Measurements from ENCODE around the gene FGA.
A peak's percentile ranks its signal among the peaks of the same experiment; 100 is the strongest.

FGA gene

GRCh38 chr4:154549894-154550790, 40.4 kb downstream of the FGA start, which contains the start of gene PLRG1:
TSS of gene PLRG1 (minus strand) at chr4:154550400. CDS start at chr4:154550308, 92 bp downstream.
- H3K4me2 ChIP-seq (ENCODE audit: low read length): peak within 1 kb of the TSS; percentile 96
- H3K9me3 ChIP-seq (ENCODE audit: insufficient read depth, low read length): no peaks in the 10 kb centered on the region
- peak within 1 kb of the TSS; percentile 92 for H2AFZ ChIP-seq (ENCODE audit: low read depth, low read length)
- peaks cover 28% of the 10 kb centered on the region for H3K79me2 ChIP-seq (ENCODE audit: low read length)
- H3K36me3 ChIP-seq (replicated peaks; ENCODE audit: low read depth, low read length): peaks cover 24% of the 10 kb centered on the region
- H3K9ac ChIP-seq (ENCODE audit: low read length): peak within 1 kb of the TSS; percentile 85
- peaks cover 11% of the 10 kb centered on the region for H4K20me1 ChIP-seq (ENCODE audit: insufficient read depth, low read length)
- H3K4me1 ChIP-seq (ENCODE audit: low read length): peaks cover 29% of the 10 kb centered on the region
- peak within 1 kb of the TSS; percentile 23; the same call in 1 of the 2 replicates for H3K27ac ChIP-seq (ENCODE audit: low read length)
- TF ChIP-seq EZH2phosphoT487 (IDR thresholded peaks at IDR 0.05; ENCODE audit: low read depth) (no peak), CTCF (IDR thresholded peaks at IDR 0.05; ENCODE audit: low read depth, low read length) (no peak)
- no peaks in the 10 kb centered on the region for H3K27me3 ChIP-seq (ENCODE audit: low read depth, low read length)
- peak within 1 kb of the TSS; percentile 86 for H3K4me3 ChIP-seq (ENCODE audit: low read length)

GRCh38 chr4:154545689-154546088, 44.9 kb downstream of the FGA start:
- peaks cover 14% of the 10 kb centered on the region for H3K4me1 ChIP-seq (ENCODE audit: low read length)
- H3K9ac ChIP-seq (ENCODE audit: low read length): no peak overlapping the region
- no peaks in the 10 kb centered on the region for H3K9me3 ChIP-seq (ENCODE audit: insufficient read depth, low read length)
- H3K4me2 ChIP-seq (ENCODE audit: low read length): no peak overlapping the region
- H3K27me3 ChIP-seq (ENCODE audit: low read depth, low read length): no peaks in the 10 kb centered on the region
- no peak overlapping the region for H3K4me3 ChIP-seq (ENCODE audit: low read length)
- H3K79me2 ChIP-seq (ENCODE audit: low read length): peaks cover 28% of the 10 kb centered on the region
- peaks cover 11% of the 10 kb centered on the region for H4K20me1 ChIP-seq (ENCODE audit: insufficient read depth, low read length)
- TF ChIP-seq EZH2phosphoT487 (IDR thresholded peaks at IDR 0.05; ENCODE audit: low read depth): no peak
- no peak for TF ChIP-seq CTCF (IDR thresholded peaks at IDR 0.05; ENCODE audit: low read depth, low read length)
- no peak overlapping the region for H3K27ac ChIP-seq (ENCODE audit: low read length)
- H2AFZ ChIP-seq (ENCODE audit: low read depth, low read length): no peak overlapping the region
- peaks cover 60% of the 10 kb centered on the region for H3K36me3 ChIP-seq (replicated peaks; ENCODE audit: low read depth, low read length)

GRCh38 chr4:154542271-154542879, 48.2 kb downstream of the FGA start:
- no peaks in the 10 kb centered on the region for H3K27me3 ChIP-seq (ENCODE audit: low read depth, low read length)
- no peak overlapping the region for H3K4me3 ChIP-seq (ENCODE audit: low read length)
- H2AFZ ChIP-seq (ENCODE audit: low read depth, low read length): no peak overlapping the region
- H3K4me2 ChIP-seq (ENCODE audit: low read length): no peak overlapping the region
- H3K27ac ChIP-seq (ENCODE audit: low read length): no peak overlapping the region
- TF ChIP-seq EZH2phosphoT487 (IDR thresholded peaks at IDR 0.05; ENCODE audit: low read depth): no peak
- no peak for TF ChIP-seq CTCF (IDR thresholded peaks at IDR 0.05; ENCODE audit: low read depth, low read length)
- peaks cover 87% of the 10 kb centered on the region for H3K36me3 ChIP-seq (replicated peaks; ENCODE audit: low read depth, low read length)
- H3K4me1 ChIP-seq (ENCODE audit: low read length): no peaks in the 10 kb centered on the region
- H3K79me2 ChIP-seq (ENCODE audit: low read length): peaks cover 1% of the 10 kb centered on the region; the same call in 1 of the 2 replicates
- no peak overlapping the region for H3K9ac ChIP-seq (ENCODE audit: low read length)
- H4K20me1 ChIP-seq (ENCODE audit: insufficient read depth, low read length): no peaks in the 10 kb centered on the region
- no peaks in the 10 kb centered on the region for H3K9me3 ChIP-seq (ENCODE audit: insufficient read depth, low read length)
